Left ventricle myocardium inferior (tissue), 1 donor: ENCODE results near the gene CAST. TPM values are rescaled to one million over a fixed set of nuclear protein-coding genes. Genes with fewer than 3 reads are reported as not detected.

Experiments
- DNase-seq: peaks from one replicate; pipeline ENCODE4 v3.0.0-alpha.2; 2020
- H3K27ac ChIP-seq: fragments of 200-600 bp; replicated peaks from 2 replicates; pipeline ENCODE4 v1.8.0; 2021
- H3K27me3 ChIP-seq: fragments of 200-600 bp; 2 replicates; pipeline ENCODE4 v1.8.0; 2021; ENCODE audit warnings: low read depth
- H3K36me3 ChIP-seq: fragments of 200-600 bp; 2 replicates; pipeline ENCODE4 v1.8.0; 2021
- H3K4me1 ChIP-seq: fragments of 200-600 bp; 2 replicates; pipeline ENCODE4 v1.8.0; 2021
- H3K4me3 ChIP-seq: fragments of 200-600 bp; 2 replicates; pipeline ENCODE4 v1.8.0; 2021; ENCODE audit warnings: mild to moderate bottlenecking, moderate library complexity
- H3K9me3 ChIP-seq: fragments of 200-600 bp; replicated peaks from 2 replicates; pipeline ENCODE4 v1.8.0; 2021
- intact Hi-C: fragments of 100-400 bp; cut with micrococcal nuclease; formaldehyde crosslinking; loops from one replicate; pipeline ENCODE4 v1.11.0; 2022
- total RNA-seq: library from RNA; stranded (reverse); fragmentation: NEBNext Ultra II Directional; extraction: Animal tissue kit (Norgen Biotek cat#: 25700); gene quantifications from one replicate; pipeline ENCODE4 v1.2.1, GENCODE V29; 2021
- TF ChIP-seq, protein P1 (sequence below): fragments of 200-600 bp; IDR thresholded peaks from 2 replicates; pipeline ENCODE4 v1.8.0; 2021; ENCODE audit warnings: antibody characterized with exemption, mild to moderate bottlenecking, borderline replicate concordance
- donor health status: DM: no; HTN: yes; CAD: no; lungs with severe emphysema.

Gene CAST
- total RNA-seq, 1 donor from 2014 or later: 649 TPM

DNA sequence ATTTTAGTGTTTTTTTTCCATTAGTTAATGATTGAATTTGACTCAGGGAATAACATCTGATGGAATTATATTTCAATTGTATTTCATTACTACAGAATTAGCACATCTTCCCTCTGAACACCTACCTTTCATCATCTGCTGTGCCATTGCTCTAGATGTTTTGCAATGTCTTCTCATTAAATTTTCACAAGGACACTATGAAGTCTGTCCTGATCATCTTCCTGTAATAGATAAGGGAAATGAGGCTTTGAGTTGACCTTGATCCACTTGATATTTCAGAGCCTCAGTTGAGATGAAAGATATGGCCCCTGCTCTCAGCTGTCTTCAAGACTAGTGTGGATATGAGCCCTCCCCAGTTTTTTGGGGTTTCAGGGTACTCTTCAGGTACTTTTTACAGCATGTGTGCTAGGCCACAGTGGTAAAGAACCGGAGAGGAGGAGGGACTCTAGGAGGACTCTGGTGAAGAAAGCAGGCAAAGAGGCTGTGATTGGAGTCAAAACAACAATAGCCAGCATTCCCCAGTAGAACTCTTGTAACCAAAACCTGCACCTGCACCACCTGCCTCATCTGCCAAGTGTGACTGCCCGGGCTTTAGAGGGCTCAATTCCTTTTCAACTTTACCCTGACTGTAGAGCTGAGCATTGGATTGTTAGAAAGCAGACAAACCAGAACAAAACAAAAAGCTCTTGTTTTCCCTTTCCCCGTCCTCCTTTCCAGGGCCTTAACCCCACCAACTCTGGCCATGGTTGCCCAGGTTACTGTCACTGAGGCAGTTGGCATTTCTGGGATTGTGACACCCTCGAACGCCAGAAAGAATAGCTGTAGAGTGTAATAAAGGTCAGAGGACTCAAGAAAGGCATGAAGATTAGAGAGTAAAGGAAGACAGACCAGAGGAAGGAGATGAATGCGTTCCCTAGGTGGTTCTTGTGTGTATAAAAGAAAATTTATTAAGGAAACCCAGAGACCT, 89.3 kb downstream of the CAST start:
- DNase-seq: no peak
- TF ChIP-seq, protein P1, sequence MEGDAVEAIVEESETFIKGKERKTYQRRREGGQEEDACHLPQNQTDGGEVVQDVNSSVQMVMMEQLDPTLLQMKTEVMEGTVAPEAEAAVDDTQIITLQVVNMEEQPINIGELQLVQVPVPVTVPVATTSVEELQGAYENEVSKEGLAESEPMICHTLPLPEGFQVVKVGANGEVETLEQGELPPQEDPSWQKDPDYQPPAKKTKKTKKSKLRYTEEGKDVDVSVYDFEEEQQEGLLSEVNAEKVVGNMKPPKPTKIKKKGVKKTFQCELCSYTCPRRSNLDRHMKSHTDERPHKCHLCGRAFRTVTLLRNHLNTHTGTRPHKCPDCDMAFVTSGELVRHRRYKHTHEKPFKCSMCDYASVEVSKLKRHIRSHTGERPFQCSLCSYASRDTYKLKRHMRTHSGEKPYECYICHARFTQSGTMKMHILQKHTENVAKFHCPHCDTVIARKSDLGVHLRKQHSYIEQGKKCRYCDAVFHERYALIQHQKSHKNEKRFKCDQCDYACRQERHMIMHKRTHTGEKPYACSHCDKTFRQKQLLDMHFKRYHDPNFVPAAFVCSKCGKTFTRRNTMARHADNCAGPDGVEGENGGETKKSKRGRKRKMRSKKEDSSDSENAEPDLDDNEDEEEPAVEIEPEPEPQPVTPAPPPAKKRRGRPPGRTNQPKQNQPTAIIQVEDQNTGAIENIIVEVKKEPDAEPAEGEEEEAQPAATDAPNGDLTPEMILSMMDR: no peak
- Histone ChIP-seq H3K4me3 (no peak overlapping the region), H3K4me1 (peaks cover 62% of the 10 kb centered on the region), H3K36me3 (peaks cover 89% of the 10 kb centered on the region), H3K27me3 (no peaks in the 10 kb centered on the region), H3K9me3 (no peaks in the 10 kb centered on the region), H3K27ac (peak overlapping the region; percentile 65)
- intact Hi-C loops: loop anchor here (10.0 kb wide), 1 partner anchor 413 kb away; no protein-coding TSS in a partner anchor

DNA sequence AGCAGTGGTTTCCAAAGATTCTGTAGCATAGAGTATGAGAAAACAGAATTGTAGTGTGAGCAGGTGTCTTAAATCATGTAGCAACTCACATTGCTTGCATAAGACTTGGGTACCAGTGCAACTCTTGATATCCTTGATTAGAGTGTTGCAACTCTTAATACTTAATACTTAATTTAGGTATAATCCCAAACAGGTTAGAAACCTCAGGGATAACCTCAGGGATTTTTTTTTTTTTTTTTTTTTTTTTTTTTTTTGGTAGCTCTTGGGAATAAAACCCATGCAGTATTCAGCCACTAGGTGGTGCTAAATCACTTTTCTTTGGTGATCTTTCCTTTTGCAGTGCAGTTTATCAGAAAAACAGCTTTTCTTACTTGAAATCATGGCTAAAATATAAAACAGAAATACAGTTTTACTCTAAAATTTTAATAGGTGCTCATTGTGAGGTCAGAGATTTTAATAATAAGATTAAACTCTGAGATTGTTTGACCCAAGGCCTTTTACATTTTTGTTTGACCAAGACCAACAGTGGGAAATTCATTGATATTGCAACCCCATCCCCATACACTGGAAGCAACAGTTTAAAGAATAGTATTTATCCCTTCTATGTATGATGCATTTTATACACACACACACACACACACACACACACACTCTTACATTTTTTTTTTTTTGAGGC, 90.3 kb downstream of the CAST start:
- no peaks in the 10 kb centered on the region for H3K9me3 ChIP-seq
- H3K36me3 ChIP-seq: peaks cover 89% of the 10 kb centered on the region
- H3K4me1 ChIP-seq: peaks cover 62% of the 10 kb centered on the region
- intact Hi-C loops: loop anchor here (10.0 kb wide), 1 partner anchor 412 kb away; no protein-coding TSS in a partner anchor
- H3K27me3 ChIP-seq: no peaks in the 10 kb centered on the region
- H3K27ac ChIP-seq: peak overlapping the region; percentile 65
- TF ChIP-seq, protein P1: peak; percentile 74
- H3K4me3 ChIP-seq: no peak overlapping the region
- no peak for DNase-seq

DNA sequence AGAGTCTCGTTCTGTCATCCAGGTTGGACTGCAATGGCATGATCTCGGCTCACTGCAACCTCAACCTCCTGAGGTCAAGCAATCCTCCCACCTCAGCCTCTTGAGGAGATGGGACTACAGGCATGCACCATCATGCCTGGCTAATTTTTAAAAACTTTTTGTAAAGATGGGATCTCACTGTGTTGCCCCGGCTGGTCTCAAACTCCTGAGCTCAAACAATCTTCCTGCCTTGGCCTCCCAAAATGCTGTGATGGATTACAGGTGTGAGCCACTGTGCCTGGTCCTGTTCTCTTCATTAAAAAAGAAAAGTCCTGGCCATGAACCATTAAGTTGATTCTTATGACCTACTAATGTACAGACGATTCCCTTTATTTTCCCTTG, 90.8 kb downstream of the CAST start:
- TF ChIP-seq, protein P1: no peak
- H3K27ac ChIP-seq: peak overlapping the region; percentile 2
- intact Hi-C loops: loop anchor here (10.0 kb wide), 1 partner anchor 412 kb away; no protein-coding TSS in a partner anchor

DNA sequence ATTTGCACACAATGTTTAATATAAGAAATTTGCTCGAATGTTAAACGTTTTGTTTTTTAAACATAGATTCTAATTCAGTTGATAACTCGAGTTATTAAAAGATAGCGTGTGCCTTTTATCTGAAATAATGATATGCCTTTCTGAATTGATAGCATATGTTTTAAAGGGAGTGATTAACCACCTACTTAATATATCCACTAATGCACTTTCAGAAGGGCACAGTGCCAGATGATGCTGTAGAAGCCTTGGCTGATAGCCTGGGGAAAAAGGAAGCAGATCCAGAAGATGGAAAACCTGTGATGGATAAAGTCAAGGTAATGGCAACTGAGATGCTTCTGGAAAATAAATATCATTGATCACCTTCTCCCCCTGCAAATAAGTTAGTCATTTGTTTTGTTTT, 91.7 kb downstream of the CAST start:
- TF ChIP-seq, protein P1: no peak
- Histone ChIP-seq H3K4me1 (peaks cover 65% of the 10 kb centered on the region), H3K27me3 (no peaks in the 10 kb centered on the region), H3K4me3 (no peak overlapping the region), H3K36me3 (peaks cover 93% of the 10 kb centered on the region), H3K9me3 (no peaks in the 10 kb centered on the region), H3K27ac (peak overlapping the region; percentile 2)
- no peak for DNase-seq
- intact Hi-C loops: loop anchor here (10.0 kb wide), 1 partner anchor 411 kb away; no protein-coding TSS in a partner anchor

More for the DNA sequence above, 90.8 kb downstream of the CAST start:
- peaks cover 90% of the 10 kb centered on the region for H3K36me3 ChIP-seq
- DNase-seq: no peak
- no peaks in the 10 kb centered on the region for H3K27me3 ChIP-seq
- peaks cover 65% of the 10 kb centered on the region for H3K4me1 ChIP-seq
- H3K4me3 ChIP-seq: no peak overlapping the region
- H3K9me3 ChIP-seq: no peaks in the 10 kb centered on the region

DNA sequence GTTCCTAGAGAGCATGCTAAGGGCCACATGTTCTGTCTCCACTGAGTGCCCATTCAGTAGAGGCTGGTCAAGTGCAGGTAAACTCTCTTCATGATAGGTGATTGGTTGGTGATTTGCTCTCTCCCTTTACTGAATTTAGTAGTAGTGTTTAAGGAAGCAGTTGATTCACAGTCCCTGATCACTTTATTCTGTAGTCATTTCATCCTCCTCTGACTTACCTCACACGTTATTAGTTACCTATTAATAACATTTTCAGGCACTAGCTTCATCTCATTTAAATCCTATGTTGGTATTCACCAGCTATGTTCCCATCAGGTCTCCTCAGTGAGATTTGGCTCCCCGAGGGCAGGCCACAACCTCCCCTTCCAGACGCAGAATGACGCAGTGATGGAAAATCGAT, 93.7 kb downstream of the CAST start:
- Histone ChIP-seq H3K9me3 (no peaks in the 10 kb centered on the region), H3K36me3 (peaks cover 88% of the 10 kb centered on the region), H3K4me3 (no peak overlapping the region), H3K4me1 (peaks cover 58% of the 10 kb centered on the region), H3K27me3 (no peaks in the 10 kb centered on the region), H3K27ac (peak overlapping the region; percentile 66)
- intact Hi-C loops: loop anchor here (10.0 kb wide), 1 partner anchor 409 kb away; no protein-coding TSS in a partner anchor
- DNase-seq: no peak
- TF ChIP-seq, protein P1: no peak
